ES-I3 (cell line): ENCODE data around the gene FAM120A.

ENCODE experiments used
- H3K36me3 ChIP-seq: 2 replicates; pipeline ENCODE4 v1.6.1; 2013; ENCODE audit warnings: mild to moderate bottlenecking, low read length, control low read depth, moderate library complexity; ENCODE audit not compliant: insufficient read depth
- H3K4me1 ChIP-seq: 2 replicates; pipeline ENCODE4 v1.6.1; 2013; ENCODE audit warnings: mild to moderate bottlenecking, control low read depth, low read length; ENCODE audit not compliant: insufficient read depth
- H3K9ac ChIP-seq: 2 replicates; pipeline ENCODE4 v1.6.1; 2013; ENCODE audit warnings: low read depth, mild to moderate bottlenecking, low read length, moderate library complexity
- H3K9me3 ChIP-seq: 2 replicates; pipeline ENCODE4 v1.6.1; 2013; ENCODE audit warnings: mild to moderate bottlenecking, low read length, moderate library complexity; ENCODE audit not compliant: control insufficient read depth, insufficient read depth

Gene FAM120A

GRCh38 chr9:93473411-93473810 lies 21.9 kb downstream of the FAM120A start:
- no peaks in the 10 kb centered on the region for H3K9me3 ChIP-seq
- H3K9ac ChIP-seq = no peak overlapping the region
- no peaks in the 10 kb centered on the region for H3K36me3 ChIP-seq
- H3K4me1 ChIP-seq = peaks cover 4% of the 10 kb centered on the region

GRCh38 chr9:93475108-93475507 lies 23.6 kb downstream of the FAM120A start:
- H3K9ac ChIP-seq = no peak overlapping the region
- peaks cover 4% of the 10 kb centered on the region for H3K4me1 ChIP-seq
- no peaks in the 10 kb centered on the region for H3K36me3 ChIP-seq
- H3K9me3 ChIP-seq = no peaks in the 10 kb centered on the region

GRCh38 chr9:93475856-93476255 lies 24.4 kb downstream of the FAM120A start:
- peaks cover 11% of the 10 kb centered on the region for H3K4me1 ChIP-seq
- H3K9ac ChIP-seq = no peak overlapping the region
- H3K9me3 ChIP-seq = no peaks in the 10 kb centered on the region
- H3K36me3 ChIP-seq = no peaks in the 10 kb centered on the region

GRCh38 chr9:93476924-93477323 lies 25.4 kb downstream of the FAM120A start:
- Histone ChIP-seq H3K9ac (no peak overlapping the region), H3K36me3 (no peaks in the 10 kb centered on the region), H3K9me3 (no peaks in the 10 kb centered on the region)

GRCh38 chr9:93477397-93477796 lies 25.9 kb downstream of the FAM120A start:
- H3K36me3 ChIP-seq = no peaks in the 10 kb centered on the region
- H3K9me3 ChIP-seq = no peaks in the 10 kb centered on the region
- no peak overlapping the region for H3K9ac ChIP-seq
- H3K4me1 ChIP-seq = peaks cover 12% of the 10 kb centered on the region

More at GRCh38 chr9:93476924-93477323, 25.4 kb downstream of the FAM120A start:
- H3K4me1 ChIP-seq = peaks cover 12% of the 10 kb centered on the region

GRCh38 chr9:93479726-93480125 lies 28.2 kb downstream of the FAM120A start:
- H3K9ac ChIP-seq = no peak overlapping the region
- peaks cover 12% of the 10 kb centered on the region for H3K4me1 ChIP-seq
- no peaks in the 10 kb centered on the region for H3K9me3 ChIP-seq
- H3K36me3 ChIP-seq = no peaks in the 10 kb centered on the region; the same call in 1 of the 2 replicates

GRCh38 chr9:93480262-93480661 lies 28.8 kb downstream of the FAM120A start:
- H3K9me3 ChIP-seq = no peaks in the 10 kb centered on the region
- H3K9ac ChIP-seq = no peak overlapping the region
- no peaks in the 10 kb centered on the region; the same call in 1 of the 2 replicates for H3K36me3 ChIP-seq
- H3K4me1 ChIP-seq = peaks cover 12% of the 10 kb centered on the region

- no peak overlapping the region for H3K9ac ChIP-seq
- H3K4me1 ChIP-seq = peaks cover 12% of the 10 kb centered on the region
- H3K36me3 ChIP-seq = no peaks in the 10 kb centered on the region; the same call in 1 of the 2 replicates
- H3K9me3 ChIP-seq = no peaks in the 10 kb centered on the region
These were observed 29.3 kb downstream of the FAM120A start for GRCh38 chr9:93480728-93481324.

- Histone ChIP-seq H3K36me3 (no peaks in the 10 kb centered on the region; the same call in 1 of the 2 replicates), H3K9me3 (no peaks in the 10 kb centered on the region), H3K9ac (no peak overlapping the region), H3K4me1 (peaks cover 12% of the 10 kb centered on the region)
These were observed 32.0 kb downstream of the FAM120A start for GRCh38 chr9:93483497-93483896.

- Histone ChIP-seq H3K36me3 (no peaks in the 10 kb centered on the region; the same call in 1 of the 2 replicates), H3K9ac (no peak overlapping the region), H3K9me3 (no peaks in the 10 kb centered on the region), H3K4me1 (no peaks in the 10 kb centered on the region)
These were observed 34.8 kb downstream of the FAM120A start for GRCh38 chr9:93486268-93486667.

- H3K9ac ChIP-seq = no peak overlapping the region
- H3K36me3 ChIP-seq = no peaks in the 10 kb centered on the region; the same call in 1 of the 2 replicates
- H3K9me3 ChIP-seq = no peaks in the 10 kb centered on the region
- no peaks in the 10 kb centered on the region for H3K4me1 ChIP-seq
These were observed 36.8 kb downstream of the FAM120A start for GRCh38 chr9:93488244-93488643.

- no peak overlapping the region for H3K9ac ChIP-seq
These were observed 40.2 kb downstream of the FAM120A start for GRCh38 chr9:93491593-93492232.

GRCh38 chr9:93492327-93492726 lies 40.8 kb downstream of the FAM120A start:
- Histone ChIP-seq H3K4me1 (no peaks in the 10 kb centered on the region), H3K9me3 (no peaks in the 10 kb centered on the region), H3K9ac (no peak overlapping the region), H3K36me3 (peaks cover 6% of the 10 kb centered on the region)

More at GRCh38 chr9:93491593-93492232, 40.2 kb downstream of the FAM120A start:
- H3K9me3 ChIP-seq = no peaks in the 10 kb centered on the region
- peaks cover 3% of the 10 kb centered on the region; the same call in 1 of the 2 replicates for H3K36me3 ChIP-seq
- no peaks in the 10 kb centered on the region for H3K4me1 ChIP-seq

- Histone ChIP-seq H3K9me3 (no peaks in the 10 kb centered on the region), H3K4me1 (no peaks in the 10 kb centered on the region), H3K36me3 (peaks cover 12% of the 10 kb centered on the region), H3K9ac (no peak overlapping the region)
These were observed 42.5 kb downstream of the FAM120A start for GRCh38 chr9:93493949-93494348.

- peaks cover 16% of the 10 kb centered on the region for H3K36me3 ChIP-seq
These were observed 44.8 kb downstream of the FAM120A start for GRCh38 chr9:93496285-93496684.

More at GRCh38 chr9:93496285-93496684, 44.8 kb downstream of the FAM120A start:
- Histone ChIP-seq H3K4me1 (no peaks in the 10 kb centered on the region), H3K9me3 (no peaks in the 10 kb centered on the region), H3K9ac (no peak overlapping the region)
